Esophagus (tissue), 2 donors: ENCODE measurements around the gene HNF4A. TPM values are rescaled to one million over a fixed set of nuclear protein-coding genes. Genes with fewer than 3 reads are reported as not detected.

Source experiments
- H3K27ac ChIP-seq, 2 donors: one replicate each; pipeline ENCODE4 v1.5.1; 2013; ENCODE audit warnings: low read depth in 2 of 2, mild to moderate bottlenecking in 2 of 2, inconsistent platforms in 1 of 2, low read length in 1 of 2, moderate library complexity in 1 of 2
- H3K27me3 ChIP-seq, 2 donors: one replicate each; pipeline ENCODE4 v1.6.1; 2013; ENCODE audit warnings: low read length in 2 of 2, control low read depth in 1 of 2, mild to moderate bottlenecking in 1 of 2; ENCODE audit not compliant: insufficient read depth in 2 of 2, control insufficient read depth in 1 of 2
- H3K36me3 ChIP-seq, 2 donors: one replicate each; pipeline ENCODE4 v1.6.1; 2013; ENCODE audit warnings: low read length in 1 of 2; ENCODE audit not compliant: control insufficient read depth in 2 of 2, insufficient read depth in 2 of 2
- H3K4me1 ChIP-seq, 2 donors: one replicate each; pipeline ENCODE4 v1.6.1; 2013; ENCODE audit warnings: low read length in 1 of 2; ENCODE audit not compliant: control insufficient read depth in 2 of 2, insufficient read depth in 2 of 2
- H3K4me3 ChIP-seq, 2 donors: one replicate each; pipeline ENCODE4 v1.5.1; 2013; ENCODE audit warnings: low read length in 2 of 2, mild to moderate bottlenecking in 2 of 2, low read depth in 1 of 2, moderate library complexity in 1 of 2
- H3K9me3 ChIP-seq, 2 donors: one replicate each; pipeline ENCODE4 v1.6.1; 2013; ENCODE audit warnings: mild to moderate bottlenecking in 2 of 2, low read depth in 1 of 2, low read length in 1 of 2, moderate library complexity in 1 of 2; ENCODE audit not compliant: control insufficient read depth in 2 of 2, insufficient read depth in 1 of 2
- WGBS, 2 donors: extraction: QIAGEN DNeasy Blood & Tissue Kit; methylation state at CpG; one replicate each; pipeline ENCODE4 v1.1.7; 2013; 5-methylcytosine and 5-hydroxymethylcytosine counted together
- polyA plus RNA-seq, 2 donors: library from polyadenylated mRNA; stranded (reverse); fragments of 200-250 nt; gene quantifications; one replicate each; pipeline ENCODE4 v1.2.3, GENCODE V29; 2013
- donor health status: healthy with polysubstance abuse.
- donor health status: Bipolar disorder and iron deficiency.

Gene HNF4A
- polyA plus RNA-seq, 2 donors, result 0.02 TPM

DNA sequence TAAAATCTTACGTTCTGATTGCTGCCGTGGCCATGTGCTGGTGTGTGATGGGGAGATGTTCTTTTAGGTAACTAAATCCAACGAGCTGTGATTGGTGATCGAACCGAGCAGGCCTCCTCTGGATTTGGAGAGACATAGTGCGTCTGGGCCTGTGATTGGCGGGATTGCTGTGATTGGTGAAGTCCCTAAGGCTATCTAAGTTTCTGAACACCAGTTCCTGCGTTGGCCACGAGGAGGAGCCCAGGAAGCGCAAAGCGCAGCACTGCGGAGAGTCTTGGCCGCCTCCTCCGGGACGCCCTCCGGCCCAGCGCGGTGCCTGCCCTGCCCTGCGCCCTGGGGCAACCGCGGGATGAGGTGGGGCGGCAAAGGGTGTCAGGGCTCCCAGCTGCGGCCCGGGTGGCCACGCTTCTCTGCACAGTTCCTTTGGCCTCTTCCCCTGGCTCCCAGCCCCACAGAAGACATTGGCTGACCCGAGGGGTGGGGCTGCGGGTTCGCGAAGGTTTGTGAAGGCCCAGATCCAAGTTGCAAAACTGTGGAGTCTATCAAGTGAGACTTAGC, 33.0 kb downstream of the HNF4A start:
- 4 to 11% methylated on average over 29 of the region's 29 CpGs for WGBS, 2 donors
- H3K27me3 ChIP-seq, result no peaks in the 10 kb centered on the region
- no peak overlapping the region for H3K4me3 ChIP-seq
- no peaks in the 10 kb centered on the region for H3K9me3 ChIP-seq
- H3K36me3 ChIP-seq, result no peaks in the 10 kb centered on the region
- no peak overlapping the region for H3K27ac ChIP-seq
- H3K4me1 ChIP-seq, result no peaks in the 10 kb centered on the region

DNA sequence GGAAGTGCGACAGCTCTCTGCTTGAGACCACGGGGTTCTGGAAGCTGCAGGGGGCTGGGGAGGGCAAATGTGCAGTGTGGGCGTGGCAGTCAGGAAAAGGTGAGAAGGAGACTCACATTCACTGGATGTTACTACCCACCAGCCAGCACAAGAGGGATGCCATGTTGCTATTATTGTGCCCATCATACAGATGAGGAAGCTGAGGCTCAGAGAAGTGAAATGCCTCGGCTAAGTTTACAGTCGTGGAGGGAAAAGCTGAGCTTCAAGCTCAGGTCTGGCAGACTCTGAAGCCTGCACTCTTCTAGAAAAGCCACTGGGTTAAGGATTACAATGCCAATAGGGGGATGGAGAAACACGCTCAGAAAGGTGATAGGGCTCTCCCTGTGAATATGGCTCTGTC, 34.4 kb downstream of the HNF4A start:
- 67 to 75% methylated on average over 6 of the region's 6 CpGs for WGBS, 2 donors
- no peak overlapping the region for H3K27ac ChIP-seq

DNA sequence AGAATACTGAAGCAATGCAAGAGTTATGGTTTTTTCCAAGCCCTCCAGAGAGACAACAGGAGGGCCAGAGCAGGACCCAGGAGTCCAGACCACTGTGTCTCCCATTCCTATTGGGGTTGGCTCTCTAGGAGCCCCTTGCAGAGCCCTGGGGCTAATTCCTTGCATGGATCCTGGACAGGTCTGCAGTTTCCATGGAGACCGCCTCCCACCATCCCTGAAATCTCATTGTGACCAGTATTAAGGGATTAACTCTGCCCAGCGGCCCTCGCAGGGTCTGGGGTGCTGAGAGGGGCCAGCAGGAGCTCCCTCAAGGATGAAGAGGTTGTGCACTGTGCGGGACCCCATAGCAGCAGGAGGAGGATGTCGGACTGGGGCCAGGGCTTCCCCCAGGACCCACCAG, 34.8 kb downstream of the HNF4A start:
- no peaks in the 10 kb centered on the region for H3K9me3 ChIP-seq
- no peaks in the 10 kb centered on the region for H3K27me3 ChIP-seq
- no peaks in the 10 kb centered on the region for H3K4me1 ChIP-seq
- 66 to 71% methylated on average over 5 of the region's 5 CpGs for WGBS, 2 donors
- H3K36me3 ChIP-seq, result no peaks in the 10 kb centered on the region
- H3K27ac ChIP-seq, result no peak overlapping the region
- no peak overlapping the region for H3K4me3 ChIP-seq

More for the DNA sequence above, 34.4 kb downstream of the HNF4A start:
- H3K36me3 ChIP-seq, result no peaks in the 10 kb centered on the region
- H3K9me3 ChIP-seq, result no peaks in the 10 kb centered on the region
- H3K4me3 ChIP-seq, result no peak overlapping the region
- H3K27me3 ChIP-seq, result no peaks in the 10 kb centered on the region
- H3K4me1 ChIP-seq, result no peaks in the 10 kb centered on the region

DNA sequence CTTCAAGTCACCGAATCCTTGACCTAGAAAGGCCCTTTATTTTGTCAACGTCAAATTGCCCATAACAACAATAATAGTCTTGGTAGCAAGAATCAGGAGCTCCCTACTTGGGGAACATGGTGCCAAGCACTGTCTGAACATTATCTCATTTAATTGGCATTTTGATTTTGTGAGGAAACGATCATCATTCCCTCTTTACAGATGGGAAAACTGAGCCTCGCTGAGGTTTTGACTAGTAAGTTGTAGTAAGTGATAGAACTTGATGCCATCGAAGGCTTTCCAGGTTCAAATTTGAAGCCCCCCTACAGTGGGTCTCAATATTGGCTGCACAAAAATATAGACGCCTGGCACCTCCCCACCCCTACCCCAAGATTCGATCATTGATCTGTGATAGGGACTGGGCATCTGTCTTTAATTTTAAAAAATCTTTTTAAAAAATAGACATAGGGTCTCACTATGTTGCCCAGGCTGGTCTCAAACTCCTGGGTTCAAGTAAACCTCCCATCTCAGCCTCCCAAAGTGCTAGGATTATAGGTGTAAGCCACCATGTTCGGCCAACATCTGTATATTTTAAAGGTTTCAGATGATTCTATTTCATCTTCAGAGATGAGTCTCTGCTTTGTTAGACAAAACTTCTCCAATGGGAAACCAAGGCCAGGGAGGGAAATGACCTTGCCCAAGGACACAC, 36.7 kb downstream of the HNF4A start:
- Histone ChIP-seq H3K27ac (no peak overlapping the region), H3K4me1 (no peaks in the 10 kb centered on the region), H3K27me3 (no peaks in the 10 kb centered on the region), H3K4me3 (no peak overlapping the region), H3K36me3 (no peaks in the 10 kb centered on the region), H3K9me3 (no peaks in the 10 kb centered on the region)
- 92 to 93% methylated on average over 8 of the region's 8 CpGs for WGBS, 2 donors

DNA sequence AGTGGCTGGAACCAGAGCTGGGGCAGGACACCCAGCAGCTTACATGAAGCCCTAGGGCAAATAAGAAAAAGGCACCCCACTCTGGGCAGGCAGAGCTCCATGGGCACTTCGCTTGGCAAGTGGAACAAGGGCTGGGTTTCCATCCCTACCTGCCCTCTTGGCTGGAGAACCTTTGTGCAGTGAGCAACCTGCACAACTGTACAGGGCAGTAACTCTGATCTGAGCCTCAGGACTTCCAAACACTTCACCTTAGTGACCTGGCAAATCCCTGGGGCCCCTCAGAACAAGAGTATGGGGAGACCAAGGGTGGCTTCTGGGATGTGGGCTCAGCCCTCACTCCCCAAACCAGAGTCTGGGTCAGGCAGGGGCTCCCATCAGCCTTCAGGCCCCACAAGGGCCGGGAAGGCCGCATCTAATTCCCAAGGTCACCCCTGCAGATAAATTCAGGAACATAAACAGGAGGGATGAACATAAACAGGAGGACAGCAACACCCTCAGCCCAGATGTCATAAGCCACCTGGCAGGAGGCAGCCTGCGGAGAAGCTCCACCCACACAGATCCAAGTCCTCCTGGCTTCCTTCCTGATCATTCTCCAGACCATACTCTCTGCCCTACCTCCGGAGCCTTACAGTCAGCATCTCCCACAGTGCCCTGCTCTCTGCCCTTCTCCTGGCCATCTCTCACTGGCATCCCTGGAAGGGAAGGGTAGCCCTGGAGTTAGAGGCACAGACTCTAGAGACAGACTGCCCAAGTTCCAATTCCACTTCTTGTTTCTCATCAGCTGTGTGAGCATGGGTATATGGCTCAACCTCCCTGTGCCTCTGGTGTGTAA, 37.5 kb downstream of the HNF4A start:
- 47 to 63% methylated on average over 5 of the region's 5 CpGs for WGBS, 2 donors
- no peak overlapping the region for H3K27ac ChIP-seq
- no peaks in the 10 kb centered on the region for H3K36me3 ChIP-seq
- H3K4me1 ChIP-seq, result no peaks in the 10 kb centered on the region
- no peaks in the 10 kb centered on the region for H3K9me3 ChIP-seq
- H3K27me3 ChIP-seq, result no peaks in the 10 kb centered on the region
- no peak overlapping the region for H3K4me3 ChIP-seq

DNA sequence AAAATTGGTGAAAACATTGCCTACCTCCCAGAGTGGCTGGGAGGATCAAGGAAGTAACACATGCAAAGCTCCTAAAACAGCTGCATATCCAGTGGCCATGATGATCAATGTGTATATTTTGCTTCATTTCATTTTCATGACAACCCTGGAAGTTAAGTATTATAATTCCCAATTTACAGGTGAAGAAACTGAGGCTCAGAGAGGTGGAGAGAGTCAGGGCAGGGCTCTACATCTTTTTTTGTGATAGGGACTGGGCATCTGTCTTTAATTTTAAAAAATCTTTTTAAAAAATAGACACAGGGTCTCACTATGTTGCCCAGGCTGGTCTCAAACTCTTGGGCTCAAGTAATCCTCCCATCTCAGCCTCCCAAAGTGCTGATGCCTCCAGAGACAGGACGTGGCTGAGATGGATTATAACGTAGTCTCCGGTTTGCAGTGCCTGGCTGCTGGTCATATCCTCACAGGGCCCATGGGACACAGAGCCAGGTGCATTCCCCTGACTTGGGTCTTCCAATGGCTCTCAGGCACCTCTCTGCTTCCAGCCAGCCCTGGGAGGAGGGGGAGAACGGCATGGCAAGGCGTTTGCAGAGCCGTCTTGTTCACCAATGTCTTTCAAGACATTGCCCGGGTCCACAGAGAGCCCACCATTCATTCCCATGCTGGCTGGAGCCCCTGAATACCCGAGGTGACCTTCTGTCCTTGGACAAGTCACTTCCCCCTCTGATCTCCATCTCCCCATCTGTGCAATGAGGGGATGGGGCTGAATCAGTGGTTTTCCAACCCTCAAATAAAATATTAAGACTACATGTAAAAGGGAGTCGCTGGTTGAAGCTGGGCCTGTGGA, 38.3 kb downstream of the HNF4A start:
- Histone ChIP-seq H3K4me1 (no peaks in the 10 kb centered on the region), H3K27me3 (no peaks in the 10 kb centered on the region), H3K4me3 (no peak overlapping the region), H3K27ac (no peak overlapping the region), H3K9me3 (no peaks in the 10 kb centered on the region), H3K36me3 (no peaks in the 10 kb centered on the region)
- 66 to 72% methylated on average over 9 of the region's 9 CpGs for WGBS, 2 donors

DNA sequence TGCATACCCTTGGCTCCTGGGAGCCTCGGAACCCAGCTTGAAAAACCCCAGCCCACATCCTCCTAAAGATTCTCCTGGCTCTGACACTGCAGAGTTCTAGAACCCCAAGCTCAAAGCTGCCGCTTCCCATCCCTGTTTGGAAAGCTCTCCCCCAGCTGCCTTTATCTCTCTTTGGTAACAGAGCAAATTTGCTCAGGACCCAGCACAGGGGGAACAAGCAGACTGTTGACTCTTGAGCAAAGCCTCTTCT, 38.9 kb downstream of the HNF4A start:
- Histone ChIP-seq H3K27me3 (no peaks in the 10 kb centered on the region), H3K9me3 (no peaks in the 10 kb centered on the region), H3K4me3 (no peak overlapping the region), H3K4me1 (no peaks in the 10 kb centered on the region), H3K27ac (no peak overlapping the region), H3K36me3 (no peaks in the 10 kb centered on the region)
- WGBS, 2 donors, result 74 to 87% methylated on average over 2 of the region's 2 CpGs

DNA sequence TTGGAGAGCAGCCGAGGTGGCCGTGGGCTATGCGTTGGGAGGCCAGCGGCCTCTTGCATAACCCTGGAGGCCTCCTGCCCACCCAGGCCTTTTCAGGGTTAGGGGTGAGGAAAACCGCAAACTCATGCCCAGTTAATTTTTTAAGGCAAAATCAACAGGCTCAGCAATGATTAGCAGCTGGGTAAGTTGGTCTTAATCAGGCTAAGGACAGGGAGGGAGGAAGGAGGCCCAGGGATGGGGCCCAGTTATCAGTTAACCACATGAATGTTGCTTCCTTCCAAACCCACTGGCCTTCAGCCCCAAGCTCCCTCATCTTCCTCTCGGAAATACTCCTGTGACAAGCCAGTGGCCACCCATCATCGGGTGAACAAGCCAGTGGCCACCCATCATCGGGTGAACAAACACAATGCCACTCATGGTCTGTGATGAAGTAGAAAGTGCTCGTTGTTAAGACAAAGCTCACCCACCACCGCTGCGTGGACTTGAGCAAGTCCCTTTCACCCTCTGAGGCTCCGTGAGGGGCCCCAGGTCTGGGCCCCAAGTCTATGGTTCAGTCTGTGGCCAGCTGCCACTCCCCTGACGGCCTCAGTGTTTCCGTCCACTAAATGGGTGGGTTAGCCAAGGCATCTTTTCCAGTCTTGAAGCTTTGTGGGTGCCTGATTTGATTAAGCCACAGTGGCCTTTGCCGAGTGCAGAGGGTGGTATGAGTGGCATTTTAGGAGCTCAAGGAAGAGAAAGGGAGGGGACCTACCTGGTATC, 39.4 kb downstream of the HNF4A start:
- 73 to 74% methylated on average over 15 of the region's 15 CpGs for WGBS, 2 donors
- Histone ChIP-seq H3K4me3 (no peak overlapping the region), H3K27ac (no peak overlapping the region), H3K36me3 (no peaks in the 10 kb centered on the region), H3K27me3 (no peaks in the 10 kb centered on the region), H3K4me1 (no peaks in the 10 kb centered on the region), H3K9me3 (no peaks in the 10 kb centered on the region)
